WTC11 (cell line): ENCODE measurements around the gene BSN. TPM values are rescaled to one million over a fixed set of nuclear protein-coding genes. Genes with fewer than 3 reads are reported as not detected.

ENCODE experiments used
- ATAC-seq: fragments of 200-7000 bp; cut with Tn5 transposase; 2 replicates; pipeline ENCODE4 v1.10.0; 2021; ENCODE audit warnings: mild to moderate bottlenecking, moderate library complexity
- CTCF ChIA-PET: fragments of 300-600 bp; sonication (Branson Sonifier 250); formaldehyde crosslinking; loops from one replicate; lab custom pipeline; 2021; ENCODE audit warnings: antibody characterized with exemption; lab: Charles Lee
- POLR2A ChIA-PET: fragments of 350-600 bp; sonication (Branson Sonifier 250); formaldehyde crosslinking; loops from one replicate; lab custom pipeline; 2021; ENCODE audit warnings: antibody characterized with exemption; lab: Charles Lee
- DNase-seq: peaks from one replicate; pipeline ENCODE4 v3.0.0; 2021; ENCODE audit warnings: low spot score
- H3K27ac Mint-ChIP-seq: 2 replicates; pipeline ENCODE4 v1.8.0; 2021; ENCODE audit warnings: mixed read lengths
- H3K27me3 Mint-ChIP-seq: 2 replicates; pipeline ENCODE4 v1.8.0; 2021; ENCODE audit warnings: low read depth, mild to moderate bottlenecking, moderate library complexity, mixed read lengths
- H3K36me3 Mint-ChIP-seq: 2 replicates; pipeline ENCODE4 v1.8.0; 2021; ENCODE audit warnings: mixed read lengths
- H3K4me1 Mint-ChIP-seq: 2 replicates; pipeline ENCODE4 v1.8.0; 2022; ENCODE audit warnings: mixed read lengths
- H3K4me3 Mint-ChIP-seq: 2 replicates; pipeline ENCODE4 v1.8.0; 2021; ENCODE audit warnings: mild to moderate bottlenecking, moderate library complexity, mixed read lengths
- H3K9me3 Mint-ChIP-seq: 2 replicates; pipeline ENCODE4 v1.8.0; 2021; ENCODE audit warnings: mixed read lengths
- CTCF ChIP-seq: fragments of 200-600 bp; IDR thresholded peaks from 2 replicates; pipeline ENCODE4 v1.8.0; 2022; ENCODE audit warnings: antibody characterized with exemption
- E2F4 ChIP-seq: sonication (generic); formaldehyde crosslinking; IDR thresholded peaks from 2 replicates; pipeline ENCODE4 v1.8.1; 2022; ENCODE audit warnings: low read depth, mild to moderate bottlenecking, moderate library complexity, missing genetic modification reagents, borderline replicate concordance
- ETV6 ChIP-seq: sonication (generic); formaldehyde crosslinking; IDR thresholded peaks from 2 replicates; pipeline ENCODE4 v1.8.1; 2022; ENCODE audit warnings: mild to moderate bottlenecking, missing genetic modification reagents
- FOXJ3 ChIP-seq: sonication (generic); formaldehyde crosslinking; IDR thresholded peaks from 2 replicates; pipeline ENCODE4 v1.9.0; 2021; ENCODE audit warnings: missing genetic modification reagents, mild to moderate bottlenecking, borderline replicate concordance
- FOXK1 ChIP-seq: sonication (generic); formaldehyde crosslinking; IDR thresholded peaks from 2 replicates; pipeline ENCODE4 v1.8.0; 2022; ENCODE audit warnings: mild to moderate bottlenecking, moderate library complexity, missing genetic modification reagents
- JUN ChIP-seq: sonication (generic); formaldehyde crosslinking; IDR thresholded peaks from 2 replicates; pipeline ENCODE4 v1.8.0; 2023; ENCODE audit warnings: mild to moderate bottlenecking, missing genetic modification reagents
- ZNF281 ChIP-seq: sonication (generic); formaldehyde crosslinking; IDR thresholded peaks from 2 replicates; pipeline ENCODE4 v1.8.0; 2023; ENCODE audit warnings: mild to moderate bottlenecking, missing genetic modification reagents
- ZNF425 ChIP-seq: fragments of 250-450 bp; sonication (Bioruptor Pico); conservative IDR thresholded peaks from 2 replicates; pipeline ENCODE4 v1.9.0; 2021; ENCODE audit warnings: mild to moderate bottlenecking
- total RNA-seq: library from RNA; stranded (reverse); gene quantifications from 3 replicates; pipeline ENCODE4 v1.2.3, GENCODE V29; 2021
- TF ChIP-seq, protein P1 (sequence below): sonication (generic); formaldehyde crosslinking; conservative IDR thresholded peaks from 2 replicates; pipeline ENCODE4 v1.8.1; 2023; ENCODE audit warnings: mild to moderate bottlenecking, low read depth, missing genetic modification reagents, moderate library complexity
- TF ChIP-seq, protein P2 (sequence below): sonication (generic); formaldehyde crosslinking; IDR thresholded peaks from 2 replicates; pipeline ENCODE4 v1.8.1; 2023; ENCODE audit warnings: mild to moderate bottlenecking, missing genetic modification reagents
- TF ChIP-seq, protein P3 (sequence below): sonication (generic); formaldehyde crosslinking; IDR thresholded peaks from 2 replicates; pipeline ENCODE4 v1.8.0; 2022; ENCODE audit warnings: mild to moderate bottlenecking, missing genetic modification reagents
- TF ChIP-seq, protein P4 (sequence below): sonication (generic); formaldehyde crosslinking; IDR thresholded peaks from 2 replicates; pipeline ENCODE4 v1.8.1; 2022; ENCODE audit warnings: mild to moderate bottlenecking, missing genetic modification reagents, moderate library complexity, borderline replicate concordance

The BSN gene
- total RNA-seq, 1 experiment from 2014 or later, result 2.8 TPM

- H3K27ac Mint-ChIP-seq, result no peak overlapping the region
- H3K9me3 Mint-ChIP-seq, result no peaks in the 10 kb centered on the region
- H3K4me3 Mint-ChIP-seq, result no peak overlapping the region
- H3K27me3 Mint-ChIP-seq, result no peaks in the 10 kb centered on the region
- CTCF ChIA-PET, result interaction anchor here (1.1 to 2.4 kb wide), 2 partner anchors 21 to 141 kb away, joined by 4 to 8 read pairs; no protein-coding TSS in a partner anchor
- no peak for ATAC-seq
- no peak for DNase-seq
- H3K36me3 Mint-ChIP-seq, result peaks cover 44% of the 10 kb centered on the region
- POLR2A ChIA-PET, result no interaction called here
- H3K4me1 Mint-ChIP-seq, result 0 out of 2 replicates have a peak, but pooled peaks cover 4% of the 10 kb centered on the region
- TF ChIP-seq ETV6, result no peak
- TF ChIP-seq, protein P1, sequence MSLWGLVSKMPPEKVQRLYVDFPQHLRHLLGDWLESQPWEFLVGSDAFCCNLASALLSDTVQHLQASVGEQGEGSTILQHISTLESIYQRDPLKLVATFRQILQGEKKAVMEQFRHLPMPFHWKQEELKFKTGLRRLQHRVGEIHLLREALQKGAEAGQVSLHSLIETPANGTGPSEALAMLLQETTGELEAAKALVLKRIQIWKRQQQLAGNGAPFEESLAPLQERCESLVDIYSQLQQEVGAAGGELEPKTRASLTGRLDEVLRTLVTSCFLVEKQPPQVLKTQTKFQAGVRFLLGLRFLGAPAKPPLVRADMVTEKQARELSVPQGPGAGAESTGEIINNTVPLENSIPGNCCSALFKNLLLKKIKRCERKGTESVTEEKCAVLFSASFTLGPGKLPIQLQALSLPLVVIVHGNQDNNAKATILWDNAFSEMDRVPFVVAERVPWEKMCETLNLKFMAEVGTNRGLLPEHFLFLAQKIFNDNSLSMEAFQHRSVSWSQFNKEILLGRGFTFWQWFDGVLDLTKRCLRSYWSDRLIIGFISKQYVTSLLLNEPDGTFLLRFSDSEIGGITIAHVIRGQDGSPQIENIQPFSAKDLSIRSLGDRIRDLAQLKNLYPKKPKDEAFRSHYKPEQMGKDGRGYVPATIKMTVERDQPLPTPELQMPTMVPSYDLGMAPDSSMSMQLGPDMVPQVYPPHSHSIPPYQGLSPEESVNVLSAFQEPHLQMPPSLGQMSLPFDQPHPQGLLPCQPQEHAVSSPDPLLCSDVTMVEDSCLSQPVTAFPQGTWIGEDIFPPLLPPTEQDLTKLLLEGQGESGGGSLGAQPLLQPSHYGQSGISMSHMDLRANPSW (CRISPR knock-in tag), result no peak
- TF ChIP-seq, protein P2, sequence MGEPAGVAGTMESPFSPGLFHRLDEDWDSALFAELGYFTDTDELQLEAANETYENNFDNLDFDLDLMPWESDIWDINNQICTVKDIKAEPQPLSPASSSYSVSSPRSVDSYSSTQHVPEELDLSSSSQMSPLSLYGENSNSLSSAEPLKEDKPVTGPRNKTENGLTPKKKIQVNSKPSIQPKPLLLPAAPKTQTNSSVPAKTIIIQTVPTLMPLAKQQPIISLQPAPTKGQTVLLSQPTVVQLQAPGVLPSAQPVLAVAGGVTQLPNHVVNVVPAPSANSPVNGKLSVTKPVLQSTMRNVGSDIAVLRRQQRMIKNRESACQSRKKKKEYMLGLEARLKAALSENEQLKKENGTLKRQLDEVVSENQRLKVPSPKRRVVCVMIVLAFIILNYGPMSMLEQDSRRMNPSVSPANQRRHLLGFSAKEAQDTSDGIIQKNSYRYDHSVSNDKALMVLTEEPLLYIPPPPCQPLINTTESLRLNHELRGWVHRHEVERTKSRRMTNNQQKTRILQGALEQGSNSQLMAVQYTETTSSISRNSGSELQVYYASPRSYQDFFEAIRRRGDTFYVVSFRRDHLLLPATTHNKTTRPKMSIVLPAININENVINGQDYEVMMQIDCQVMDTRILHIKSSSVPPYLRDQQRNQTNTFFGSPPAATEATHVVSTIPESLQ (CRISPR knock-in tag), result no peak
- no peak for TF ChIP-seq ZNF281
- TF ChIP-seq FOXK1 (CRISPR knock-in tag), result no peak
- TF ChIP-seq, protein P3, sequence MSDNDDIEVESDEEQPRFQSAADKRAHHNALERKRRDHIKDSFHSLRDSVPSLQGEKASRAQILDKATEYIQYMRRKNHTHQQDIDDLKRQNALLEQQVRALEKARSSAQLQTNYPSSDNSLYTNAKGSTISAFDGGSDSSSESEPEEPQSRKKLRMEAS (CRISPR knock-in tag), result no peak
- no peak for TF ChIP-seq E2F4 (CRISPR knock-in tag)
- TF ChIP-seq, protein P4, sequence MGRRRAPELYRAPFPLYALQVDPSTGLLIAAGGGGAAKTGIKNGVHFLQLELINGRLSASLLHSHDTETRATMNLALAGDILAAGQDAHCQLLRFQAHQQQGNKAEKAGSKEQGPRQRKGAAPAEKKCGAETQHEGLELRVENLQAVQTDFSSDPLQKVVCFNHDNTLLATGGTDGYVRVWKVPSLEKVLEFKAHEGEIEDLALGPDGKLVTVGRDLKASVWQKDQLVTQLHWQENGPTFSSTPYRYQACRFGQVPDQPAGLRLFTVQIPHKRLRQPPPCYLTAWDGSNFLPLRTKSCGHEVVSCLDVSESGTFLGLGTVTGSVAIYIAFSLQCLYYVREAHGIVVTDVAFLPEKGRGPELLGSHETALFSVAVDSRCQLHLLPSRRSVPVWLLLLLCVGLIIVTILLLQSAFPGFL (CRISPR knock-in tag), result no peak
- TF ChIP-seq ZNF425 (CRISPR knock-in tag), result no peak
- no peak for TF ChIP-seq CTCF
- TF ChIP-seq FOXJ3 (CRISPR knock-in tag), result no peak
- TF ChIP-seq JUN (CRISPR knock-in tag), result no peak
Observed at GRCh38 chr3:49680493-49681231, 126.4 kb downstream of the BSN start.
